ENCODE data around the gene PTPRT.

PTPRT gene

DNA sequence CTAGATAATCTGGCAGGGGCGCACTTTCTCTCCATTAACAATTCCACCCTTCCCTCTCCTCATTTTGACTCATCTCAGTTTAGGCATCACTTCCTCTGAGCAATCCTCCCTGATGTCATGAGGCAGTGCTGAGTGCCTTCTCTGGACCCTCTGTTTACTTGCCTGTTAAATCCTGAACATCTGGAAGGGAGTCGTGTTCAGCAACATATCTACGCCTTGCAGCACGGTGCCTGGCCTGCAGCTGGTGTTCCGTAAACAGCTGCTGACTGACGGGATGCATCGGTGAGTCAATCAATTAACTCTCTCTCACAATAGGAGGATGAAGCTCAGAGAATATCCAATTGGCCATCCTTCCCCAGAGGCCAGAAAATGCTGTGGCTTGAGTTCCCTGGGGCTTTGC is 613.5 kb downstream of the PTPRT start:
- no peak overlapping the region for H3K27ac Mint-ChIP-seq
- H3K9me3 Mint-ChIP-seq = peaks cover 15% of the 10 kb centered on the region
- no peak overlapping the region for H3K4me3 Mint-ChIP-seq
- H3K27me3 Mint-ChIP-seq = no peaks in the 10 kb centered on the region
- H3K36me3 Mint-ChIP-seq (ENCODE audit: low read depth) = no peaks in the 10 kb centered on the region
- H3K4me1 Mint-ChIP-seq (ENCODE audit: low read depth) = no peaks in the 10 kb centered on the region
- no peak for DNase-seq

DNA sequence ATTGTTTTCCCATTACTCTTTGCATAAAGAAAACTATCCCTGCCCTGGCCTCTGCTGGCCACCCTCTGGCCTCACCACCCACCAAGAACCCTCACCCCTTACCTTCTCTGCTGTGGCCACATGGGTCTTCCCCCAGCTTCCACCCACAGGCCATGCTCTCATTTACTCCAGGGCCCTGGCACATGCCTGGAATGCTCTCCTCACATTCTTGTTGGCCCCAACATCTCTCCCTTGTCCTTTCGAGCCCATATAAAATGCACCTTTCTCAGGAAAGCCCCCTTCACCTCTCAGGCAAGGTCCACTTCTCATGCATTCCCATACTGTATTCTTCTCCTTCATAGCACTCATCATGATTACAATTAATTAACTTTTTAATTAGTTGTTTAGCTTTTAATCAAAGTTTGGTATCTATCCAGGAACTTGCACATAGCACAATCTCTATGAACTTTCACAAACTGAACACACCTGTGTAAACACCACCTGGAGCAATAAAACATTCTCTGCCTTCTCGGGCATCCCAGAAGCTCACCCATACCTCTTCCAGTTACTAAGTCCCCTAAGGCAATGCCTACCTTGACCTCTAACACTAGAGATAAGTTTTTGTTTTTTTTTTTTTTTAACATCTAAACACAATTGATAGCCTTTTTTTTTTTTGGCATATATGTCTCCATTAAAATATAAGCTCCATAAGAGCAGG is 617.2 kb downstream of the PTPRT start:
- Mint-ChIP-seq H3K27me3 (no peaks in the 10 kb centered on the region), H3K9me3 (peaks cover 8% of the 10 kb centered on the region), H3K36me3 (ENCODE audit: low read depth) (no peaks in the 10 kb centered on the region), H3K27ac (no peak overlapping the region), H3K4me1 (ENCODE audit: low read depth) (no peaks in the 10 kb centered on the region), H3K4me3 (no peak overlapping the region)
- DNase-seq = no peak

DNA sequence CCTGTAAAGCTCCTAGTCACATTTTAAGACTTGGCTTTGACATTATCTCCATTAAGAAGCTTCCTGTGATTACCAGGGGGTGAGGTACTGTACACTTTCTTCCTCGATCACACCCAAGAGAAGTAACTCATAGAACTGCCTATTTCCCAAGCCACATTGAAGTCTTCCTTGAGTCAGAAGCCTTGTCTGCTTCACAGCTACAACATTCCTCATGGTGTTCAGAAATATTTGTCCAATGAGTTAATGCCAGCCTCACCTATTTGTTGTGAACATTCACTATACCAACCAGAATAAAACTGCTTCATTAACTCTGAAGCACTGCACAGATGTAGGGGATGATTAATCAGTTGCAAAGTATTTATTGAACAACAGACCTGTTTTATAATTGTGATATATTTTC is 622.3 kb downstream of the PTPRT start:
- H3K36me3 Mint-ChIP-seq (ENCODE audit: low read depth) = no peaks in the 10 kb centered on the region
- H3K4me1 Mint-ChIP-seq (ENCODE audit: low read depth) = no peaks in the 10 kb centered on the region
- H3K9me3 Mint-ChIP-seq = peaks cover 3% of the 10 kb centered on the region
- DNase-seq = no peak
- no peak overlapping the region for H3K4me3 Mint-ChIP-seq
- H3K27me3 Mint-ChIP-seq = no peaks in the 10 kb centered on the region
- no peak overlapping the region for H3K27ac Mint-ChIP-seq

DNA sequence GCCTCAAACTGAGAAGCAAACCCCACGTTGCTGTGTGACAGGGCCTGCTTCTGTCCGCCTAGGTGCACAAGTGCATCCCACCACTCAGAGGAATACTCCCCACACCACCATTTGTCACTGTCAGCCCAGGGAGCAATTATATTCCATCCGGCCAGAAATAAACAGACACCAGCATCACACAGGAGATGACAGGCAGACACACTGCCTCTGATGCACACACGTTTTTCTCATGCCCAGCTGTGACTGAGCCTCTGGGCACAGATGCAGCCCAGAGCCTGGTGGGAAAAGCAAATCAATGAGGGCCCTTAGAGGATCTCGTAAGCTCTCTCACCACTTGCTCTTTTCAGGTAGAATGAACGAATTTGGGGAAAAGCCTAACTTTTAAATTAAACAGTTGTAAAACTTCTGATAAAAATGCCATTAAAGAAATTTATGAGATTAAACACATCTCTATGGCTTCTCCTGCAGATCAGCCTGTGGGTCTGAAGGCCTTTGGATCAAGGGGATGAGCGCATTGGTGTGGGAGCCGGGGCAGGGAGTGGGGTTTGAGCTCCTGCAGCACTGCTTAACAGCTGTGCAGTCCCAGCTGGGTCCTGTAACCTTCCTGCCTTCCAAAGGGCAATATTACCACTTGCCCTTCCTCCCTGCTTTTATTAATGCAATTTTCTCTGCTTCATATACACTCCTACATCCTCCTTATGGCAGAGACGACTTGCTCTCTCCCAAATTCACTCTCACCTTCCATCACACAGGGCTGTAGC is 624.3 kb downstream of the PTPRT start:
- H3K9me3 Mint-ChIP-seq = no peaks in the 10 kb centered on the region
- no peak for DNase-seq
- no peak overlapping the region for H3K4me3 Mint-ChIP-seq
- no peak overlapping the region for H3K27ac Mint-ChIP-seq
- H3K27me3 Mint-ChIP-seq = no peaks in the 10 kb centered on the region
- no peaks in the 10 kb centered on the region for H3K36me3 Mint-ChIP-seq (ENCODE audit: low read depth)
- no peaks in the 10 kb centered on the region for H3K4me1 Mint-ChIP-seq (ENCODE audit: low read depth)

DNA sequence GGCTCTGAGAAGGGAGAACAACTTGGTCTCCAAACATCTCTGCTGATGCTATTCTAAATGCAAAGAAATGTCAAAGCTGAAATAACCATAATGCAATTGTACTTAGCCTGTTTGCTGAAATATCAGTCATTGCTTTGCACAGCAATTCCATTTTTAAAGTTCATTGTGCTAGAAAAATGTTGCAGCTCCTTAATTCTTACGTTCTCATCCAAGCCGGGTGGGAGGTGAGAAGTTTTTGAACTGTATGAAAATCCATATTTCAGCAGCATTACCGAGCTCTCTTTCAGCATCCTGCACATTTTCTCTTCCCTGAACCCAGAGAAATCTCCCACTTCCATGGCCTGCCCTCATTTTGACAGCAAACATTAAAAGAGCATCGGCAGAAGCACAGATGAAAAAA is 630.0 kb downstream of the PTPRT start:
- H3K27ac Mint-ChIP-seq = no peak overlapping the region
- H3K9me3 Mint-ChIP-seq = no peaks in the 10 kb centered on the region
- no peak overlapping the region for H3K4me3 Mint-ChIP-seq
- no peaks in the 10 kb centered on the region for H3K4me1 Mint-ChIP-seq (ENCODE audit: low read depth)
- no peak for DNase-seq
- H3K36me3 Mint-ChIP-seq (ENCODE audit: low read depth) = no peaks in the 10 kb centered on the region
- no peaks in the 10 kb centered on the region for H3K27me3 Mint-ChIP-seq

DNA sequence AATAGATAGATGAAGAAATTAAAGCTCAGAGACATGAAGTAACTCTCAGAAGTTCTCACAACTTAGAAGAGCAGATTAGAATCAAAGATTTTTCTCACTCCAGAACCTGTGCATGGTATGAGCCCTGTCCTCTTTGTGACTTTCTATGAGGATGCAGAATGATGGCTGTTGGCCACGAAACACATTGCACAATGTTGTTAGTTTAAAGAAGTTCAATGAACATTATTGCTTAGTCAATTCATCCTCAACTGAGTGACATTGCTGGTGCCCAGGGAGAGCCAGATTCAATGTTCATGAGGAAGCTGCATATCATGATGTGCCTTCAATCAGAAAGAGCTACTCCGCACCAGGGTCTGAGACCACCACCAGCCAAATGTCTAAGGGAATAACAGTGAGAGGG is 633.1 kb downstream of the PTPRT start:
- no peaks in the 10 kb centered on the region for H3K36me3 Mint-ChIP-seq (ENCODE audit: low read depth)
- no peak overlapping the region for H3K4me3 Mint-ChIP-seq
- no peaks in the 10 kb centered on the region for H3K4me1 Mint-ChIP-seq (ENCODE audit: low read depth)
- no peaks in the 10 kb centered on the region for H3K9me3 Mint-ChIP-seq
- no peak for DNase-seq
- H3K27ac Mint-ChIP-seq = no peak overlapping the region
- H3K27me3 Mint-ChIP-seq = no peaks in the 10 kb centered on the region

DNA sequence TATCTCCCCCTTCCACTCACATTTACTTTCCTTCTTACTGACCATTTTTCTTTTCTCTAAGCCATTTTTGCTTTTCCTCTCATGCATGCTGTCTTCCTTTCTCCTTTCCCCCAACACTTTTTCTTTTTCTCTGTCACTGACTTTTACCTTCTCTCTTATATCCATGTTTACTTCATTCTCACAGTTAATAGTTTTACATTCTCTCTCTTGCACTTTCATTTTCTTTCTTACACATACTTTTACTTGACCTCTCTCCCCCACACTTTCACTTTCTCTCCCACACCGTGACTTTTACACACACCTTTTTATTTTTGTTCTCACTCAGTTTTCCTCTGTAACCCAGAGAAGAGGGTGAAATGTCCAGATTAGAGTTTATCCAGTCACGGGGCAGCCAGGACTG is 636.3 kb downstream of the PTPRT start:
- Mint-ChIP-seq H3K27ac (no peak overlapping the region), H3K4me3 (no peak overlapping the region), H3K9me3 (no peaks in the 10 kb centered on the region), H3K4me1 (ENCODE audit: low read depth) (no peaks in the 10 kb centered on the region), H3K27me3 (no peaks in the 10 kb centered on the region), H3K36me3 (ENCODE audit: low read depth) (no peaks in the 10 kb centered on the region)
- no peak for DNase-seq

DNA sequence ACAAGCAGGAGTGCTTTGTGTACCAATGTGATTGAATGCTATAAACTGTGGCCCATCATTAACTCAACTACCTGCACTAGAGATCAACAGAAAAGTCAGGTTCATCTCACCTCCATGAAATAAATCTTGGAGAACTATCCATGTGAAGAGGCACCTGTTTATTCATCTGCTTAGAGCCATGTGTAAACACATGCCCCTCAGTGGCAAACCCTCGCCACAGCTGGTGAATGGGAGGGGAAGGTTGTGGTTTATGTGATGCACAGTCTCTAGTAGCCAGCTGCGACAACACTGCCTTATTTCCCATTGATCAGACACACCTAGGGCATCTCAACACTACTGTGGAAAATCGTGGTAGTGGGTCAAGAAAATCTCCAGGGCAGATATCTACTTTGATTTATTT is 640.2 kb downstream of the PTPRT start:
- Mint-ChIP-seq H3K4me3 (no peak overlapping the region), H3K27ac (no peak overlapping the region), H3K36me3 (ENCODE audit: low read depth) (no peaks in the 10 kb centered on the region), H3K9me3 (no peaks in the 10 kb centered on the region), H3K27me3 (no peaks in the 10 kb centered on the region), H3K4me1 (ENCODE audit: low read depth) (no peaks in the 10 kb centered on the region)
- no peak for DNase-seq

DNA sequence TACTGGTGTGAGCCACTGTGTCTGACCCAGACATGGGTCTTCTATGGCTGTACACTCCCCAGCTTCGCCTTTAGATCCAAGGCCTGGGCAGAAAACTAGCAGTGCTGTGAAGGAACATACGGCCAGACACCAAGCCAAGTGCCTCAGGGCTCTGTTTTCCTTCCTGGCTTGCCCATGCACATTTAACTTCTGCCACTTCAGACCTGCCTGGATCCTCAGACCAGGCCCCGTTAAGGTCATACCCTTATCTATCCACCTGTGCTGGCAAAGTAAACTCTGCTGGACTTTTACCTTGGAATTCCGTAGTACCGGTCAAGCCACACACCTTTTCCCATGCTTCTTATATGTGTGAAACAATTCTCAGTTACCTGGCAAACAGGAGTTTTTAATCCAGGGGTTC is 644.8 kb downstream of the PTPRT start:
- Mint-ChIP-seq H3K36me3 (ENCODE audit: low read depth) (no peaks in the 10 kb centered on the region), H3K9me3 (no peaks in the 10 kb centered on the region), H3K27me3 (no peaks in the 10 kb centered on the region), H3K27ac (no peak overlapping the region), H3K4me1 (ENCODE audit: low read depth) (no peaks in the 10 kb centered on the region), H3K4me3 (no peak overlapping the region)
- no peak for DNase-seq

DNA sequence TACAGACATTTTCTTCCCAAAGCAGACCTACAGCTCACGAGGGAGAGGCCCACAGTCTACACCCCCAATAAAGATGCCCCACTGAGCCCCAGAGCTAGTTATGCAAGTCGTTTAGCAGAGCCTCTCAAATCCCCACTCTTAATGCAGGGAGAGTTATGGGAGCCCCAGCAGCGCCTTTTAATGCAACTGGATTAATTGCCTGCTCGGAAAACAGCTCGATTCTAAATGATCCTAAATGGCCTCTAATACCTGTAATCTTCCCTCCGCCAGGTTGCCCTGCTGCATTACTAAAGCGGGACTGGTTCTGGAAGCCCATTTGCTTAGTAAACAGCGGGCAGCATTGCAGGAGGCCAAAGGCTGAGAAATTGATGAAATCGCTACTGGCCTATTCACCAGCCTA is 656.9 kb downstream of the PTPRT start:
- Mint-ChIP-seq H3K9me3 (peaks cover 3% of the 10 kb centered on the region), H3K4me1 (ENCODE audit: low read depth) (no peaks in the 10 kb centered on the region), H3K36me3 (ENCODE audit: low read depth) (no peaks in the 10 kb centered on the region), H3K27ac (no peak overlapping the region), H3K4me3 (no peak overlapping the region), H3K27me3 (peaks cover 4% of the 10 kb centered on the region)
- no peak for DNase-seq

DNA sequence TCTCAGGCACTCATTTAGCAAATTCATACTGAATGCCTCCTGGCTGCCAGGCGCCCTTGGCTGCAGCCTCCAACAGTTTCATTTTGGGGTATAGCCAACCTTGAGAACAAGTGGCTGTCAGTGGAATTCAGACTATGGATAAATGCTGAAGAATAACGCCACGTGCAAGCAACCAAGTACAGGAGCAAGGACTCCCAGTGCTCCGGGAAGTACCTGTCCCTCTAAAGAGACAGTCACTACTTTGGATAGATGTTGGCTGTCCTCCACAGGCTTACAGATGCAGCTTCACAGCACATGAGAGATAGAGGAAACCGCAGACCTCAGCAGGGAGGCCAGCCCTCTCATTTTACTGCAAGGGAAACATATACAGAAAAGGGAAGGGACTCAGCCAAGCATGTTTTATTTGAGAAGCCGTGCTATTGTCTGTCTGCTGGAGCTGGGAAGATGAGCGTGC is 658.2 kb downstream of the PTPRT start:
- H3K36me3 Mint-ChIP-seq (ENCODE audit: low read depth) = no peaks in the 10 kb centered on the region
- no peak overlapping the region for H3K4me3 Mint-ChIP-seq
- DNase-seq = no peak
- H3K4me1 Mint-ChIP-seq (ENCODE audit: low read depth) = no peaks in the 10 kb centered on the region
- no peak overlapping the region for H3K27ac Mint-ChIP-seq
- peaks cover 4% of the 10 kb centered on the region for H3K9me3 Mint-ChIP-seq
- peaks cover 4% of the 10 kb centered on the region for H3K27me3 Mint-ChIP-seq

DNA sequence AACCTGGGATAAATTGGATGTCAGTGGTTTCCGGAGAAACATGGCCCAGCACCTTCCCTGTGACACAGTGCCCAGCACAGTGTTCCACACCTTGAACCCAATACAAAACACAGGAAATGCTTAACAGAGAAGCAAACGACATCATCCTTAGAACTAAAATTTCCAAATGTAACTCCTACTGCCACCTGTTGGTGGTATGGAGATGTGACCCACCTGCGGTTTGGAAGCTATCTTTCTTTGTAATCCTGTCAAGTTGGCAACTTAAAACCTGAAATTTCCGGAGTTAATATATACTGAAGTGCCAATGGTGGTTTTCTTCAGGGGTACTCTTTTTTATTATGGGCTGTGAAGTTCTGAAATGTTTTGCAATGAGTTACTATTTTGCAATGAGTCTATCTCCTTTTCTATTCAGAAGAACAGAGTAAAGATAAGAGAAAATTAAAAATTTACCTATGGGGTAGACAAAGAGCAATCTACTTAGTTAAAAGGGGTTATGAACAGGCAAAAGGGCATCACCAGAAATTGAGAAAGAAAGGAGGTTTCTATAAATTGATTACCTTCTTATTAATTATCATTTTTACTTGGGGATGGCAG is 658.8 kb downstream of the PTPRT start:
- no peak overlapping the region for H3K4me3 Mint-ChIP-seq
- H3K4me1 Mint-ChIP-seq (ENCODE audit: low read depth) = no peaks in the 10 kb centered on the region
- no peak overlapping the region for H3K27ac Mint-ChIP-seq
- no peak for DNase-seq
- no peaks in the 10 kb centered on the region for H3K36me3 Mint-ChIP-seq (ENCODE audit: low read depth)
- peaks cover 4% of the 10 kb centered on the region for H3K27me3 Mint-ChIP-seq
- peaks cover 5% of the 10 kb centered on the region for H3K9me3 Mint-ChIP-seq

DNA sequence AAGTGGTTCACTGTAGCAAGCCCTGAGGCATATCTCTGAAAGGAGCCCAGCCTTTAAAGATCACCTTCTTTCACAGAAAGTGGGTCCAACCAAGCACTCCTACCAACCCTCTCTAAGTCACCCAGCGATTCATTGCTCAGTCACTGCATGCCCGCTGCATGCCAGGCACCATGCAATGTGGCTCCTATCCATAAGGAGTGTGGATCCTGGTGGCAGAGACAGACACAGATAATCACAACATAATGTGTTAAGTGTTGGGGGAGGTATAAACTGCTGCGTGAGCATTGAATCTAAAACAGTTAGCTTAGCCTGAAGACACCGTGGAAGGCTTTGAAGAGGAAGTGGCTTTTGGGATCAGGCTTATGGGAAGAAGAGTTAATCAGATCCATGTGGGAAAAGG is 659.5 kb downstream of the PTPRT start:
- no peak overlapping the region for H3K4me3 Mint-ChIP-seq
- H3K36me3 Mint-ChIP-seq (ENCODE audit: low read depth) = no peaks in the 10 kb centered on the region
- DNase-seq = no peak
- H3K4me1 Mint-ChIP-seq (ENCODE audit: low read depth) = no peaks in the 10 kb centered on the region
- H3K27me3 Mint-ChIP-seq = peaks cover 4% of the 10 kb centered on the region
- H3K27ac Mint-ChIP-seq = no peak overlapping the region
- peaks cover 5% of the 10 kb centered on the region for H3K9me3 Mint-ChIP-seq

DNA sequence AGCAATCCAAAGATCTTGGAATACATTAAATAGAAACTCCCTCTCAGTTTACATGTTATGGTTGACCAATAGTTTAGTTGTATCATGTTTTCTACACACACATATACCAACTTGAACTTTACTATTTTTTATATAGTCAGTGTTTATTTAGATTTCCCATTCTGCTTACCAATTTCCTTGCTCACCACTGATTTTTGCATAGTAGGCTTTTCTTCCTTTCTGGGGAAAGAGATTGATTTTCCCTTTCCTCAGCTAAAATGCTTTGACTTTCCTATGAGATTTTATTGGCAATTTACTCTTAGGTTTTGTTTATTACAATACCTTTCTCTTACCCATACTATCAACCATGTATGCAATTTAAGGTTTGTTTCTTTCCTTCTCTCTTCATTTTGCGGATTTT is 665.6 kb downstream of the PTPRT start:
- no peaks in the 10 kb centered on the region for H3K4me1 Mint-ChIP-seq (ENCODE audit: low read depth)
- H3K27ac Mint-ChIP-seq = no peak overlapping the region
- H3K36me3 Mint-ChIP-seq (ENCODE audit: low read depth) = no peaks in the 10 kb centered on the region
- H3K9me3 Mint-ChIP-seq = peaks cover 9% of the 10 kb centered on the region
- no peak for DNase-seq
- H3K4me3 Mint-ChIP-seq = no peak overlapping the region
- H3K27me3 Mint-ChIP-seq = no peaks in the 10 kb centered on the region

DNA sequence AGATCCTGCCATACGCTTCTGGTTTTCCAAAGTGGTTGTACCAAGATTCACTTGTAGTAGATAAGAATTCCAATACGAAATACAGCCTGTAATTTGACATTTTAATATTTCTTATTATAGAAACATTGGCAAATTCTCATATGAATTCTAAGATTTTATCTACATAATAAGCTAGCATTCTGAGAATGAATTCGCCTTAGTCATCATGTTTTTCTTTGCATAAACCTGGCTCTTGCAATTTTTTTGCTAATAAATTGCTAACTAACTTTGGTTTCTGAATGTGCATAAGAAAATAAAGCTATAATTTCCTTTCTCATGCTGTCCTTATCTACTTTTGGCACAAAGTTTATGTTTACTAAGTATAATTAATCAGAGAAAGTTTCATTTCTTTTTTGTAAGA is 673.0 kb downstream of the PTPRT start:
- Mint-ChIP-seq H3K36me3 (ENCODE audit: low read depth) (no peaks in the 10 kb centered on the region), H3K9me3 (peaks cover 4% of the 10 kb centered on the region), H3K27ac (no peak overlapping the region), H3K4me1 (ENCODE audit: low read depth) (no peaks in the 10 kb centered on the region), H3K27me3 (no peaks in the 10 kb centered on the region), H3K4me3 (no peak overlapping the region)
- no peak for DNase-seq

Data from activated T-cell treated with anti-CD3 and anti-CD28 coated beads, Interleukin-2, amount 50 U/mL, for 24 hours (primary cell).